Testis (tissue), 2 donors: ENCODE measurements around the gene INO80E.
"Not testable (repeated sequence)": the region's sequence is repeated elsewhere in the genome, so short reads cannot be mapped to it uniquely, and the experiment has no call there.

ENCODE experiments used
- POLR2A ChIP-seq: fragments of 450-650 bp; IDR thresholded peaks from one replicate; pipeline ENCODE4 v1.6.1; 2017; ENCODE audit warnings: antibody characterized with exemption, mild to moderate bottlenecking, moderate library complexity
- TF ChIP-seq, protein P1 (sequence below), 3 experiments: fragments of 450-650 bp in 2 of 3; fragments of 200-600 bp in 1 of 3; sonication (generic) in 1 of 3; IDR thresholded peaks; one replicate each; pipeline ENCODE4 v1.5.1; 2016 to 2019; ENCODE audit warnings: antibody characterized with exemption in 3 of 3, mild to moderate bottlenecking in 2 of 3, moderate library complexity in 1 of 3

DNA sequence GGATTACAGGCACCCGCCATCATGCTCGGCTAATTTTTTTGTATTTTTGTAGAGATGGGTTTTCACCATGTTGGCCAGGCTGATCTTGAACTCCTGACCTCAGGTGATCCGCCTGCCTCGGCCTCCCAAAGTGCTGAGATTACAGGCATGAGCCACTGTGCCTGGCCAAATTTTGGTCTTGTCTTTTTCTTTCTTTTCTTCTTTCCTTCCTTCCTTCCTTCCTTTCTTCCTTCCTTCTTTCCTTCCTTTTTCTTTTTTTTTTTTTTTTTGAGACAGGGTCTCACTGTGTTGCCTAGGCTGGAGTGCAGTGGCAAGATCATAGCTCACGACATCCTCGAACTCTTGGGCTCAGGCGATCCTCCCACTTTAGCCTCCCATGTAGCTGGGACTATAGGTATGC is 19.4 kb downstream of the INO80E start:
- TF ChIP-seq, protein P1, sequence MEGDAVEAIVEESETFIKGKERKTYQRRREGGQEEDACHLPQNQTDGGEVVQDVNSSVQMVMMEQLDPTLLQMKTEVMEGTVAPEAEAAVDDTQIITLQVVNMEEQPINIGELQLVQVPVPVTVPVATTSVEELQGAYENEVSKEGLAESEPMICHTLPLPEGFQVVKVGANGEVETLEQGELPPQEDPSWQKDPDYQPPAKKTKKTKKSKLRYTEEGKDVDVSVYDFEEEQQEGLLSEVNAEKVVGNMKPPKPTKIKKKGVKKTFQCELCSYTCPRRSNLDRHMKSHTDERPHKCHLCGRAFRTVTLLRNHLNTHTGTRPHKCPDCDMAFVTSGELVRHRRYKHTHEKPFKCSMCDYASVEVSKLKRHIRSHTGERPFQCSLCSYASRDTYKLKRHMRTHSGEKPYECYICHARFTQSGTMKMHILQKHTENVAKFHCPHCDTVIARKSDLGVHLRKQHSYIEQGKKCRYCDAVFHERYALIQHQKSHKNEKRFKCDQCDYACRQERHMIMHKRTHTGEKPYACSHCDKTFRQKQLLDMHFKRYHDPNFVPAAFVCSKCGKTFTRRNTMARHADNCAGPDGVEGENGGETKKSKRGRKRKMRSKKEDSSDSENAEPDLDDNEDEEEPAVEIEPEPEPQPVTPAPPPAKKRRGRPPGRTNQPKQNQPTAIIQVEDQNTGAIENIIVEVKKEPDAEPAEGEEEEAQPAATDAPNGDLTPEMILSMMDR (IDR thresholded peaks at IDR 0.05), result not testable (repeated sequence)
- TF ChIP-seq POLR2A, result not testable (repeated sequence)
